Right ventricle myocardium inferior (tissue), 1 donor: Measurements from ENCODE around the gene FAM217B. TPM values are rescaled to one million over a fixed set of nuclear protein-coding genes. Genes with fewer than 3 reads are reported as not detected.
A peak's percentile ranks its signal among the peaks of the same experiment; 100 is the strongest.

Experiments
- ATAC-seq: fragments of 200-7000 bp; cut with Tn5 transposase; one replicate; pipeline ENCODE4 v1.9.1; 2020; ENCODE audit warnings: mild to moderate bottlenecking, moderate library complexity
- DNase-seq: peaks from one replicate; pipeline ENCODE4 v3.0.0; 2021; ENCODE audit errors: missing footprints
- intact Hi-C: fragments of 100-400 bp; cut with DNase I; formaldehyde crosslinking; loops from one replicate; pipeline ENCODE4 v1.11.0; 2022
- total RNA-seq: library from RNA; stranded (reverse); fragmentation: NEBNext Ultra II Directional; extraction: Animal tissue kit (Norgen Biotek cat#: 25700); gene quantifications from one replicate; pipeline ENCODE4 v1.2.1, GENCODE V29; 2021
- donor health status: DM: no; HTN: yes; CAD: no; lungs with severe emphysema.

The FAM217B gene
- total RNA-seq, 1 donor from 2014 or later: 40.5 TPM

GRCh38 chr20:59935457-59936185, 4.6 kb upstream of the FAM217B start:
- DNase-seq (no peak), ATAC-seq (no peak)
- intact Hi-C loops: loop anchor here (10.0 kb wide), 1 partner anchor 151 kb away; no protein-coding TSS in a partner anchor

- DNase-seq: no peak
- no peak for ATAC-seq
- intact Hi-C loops: loop anchor here (10.0 kb wide), 1 partner anchor 152 kb away; no protein-coding TSS in a partner anchor
Measured at GRCh38 chr20:59936409-59936808, 3.8 kb upstream of the FAM217B start.

GRCh38 chr20:59937150-59937549, 3.0 kb upstream of the FAM217B start:
- DNase-seq (no peak), ATAC-seq (no peak)
- intact Hi-C loops: loop anchor here (10.0 kb wide), 1 partner anchor 152 kb away; no protein-coding TSS in a partner anchor

DNA sequence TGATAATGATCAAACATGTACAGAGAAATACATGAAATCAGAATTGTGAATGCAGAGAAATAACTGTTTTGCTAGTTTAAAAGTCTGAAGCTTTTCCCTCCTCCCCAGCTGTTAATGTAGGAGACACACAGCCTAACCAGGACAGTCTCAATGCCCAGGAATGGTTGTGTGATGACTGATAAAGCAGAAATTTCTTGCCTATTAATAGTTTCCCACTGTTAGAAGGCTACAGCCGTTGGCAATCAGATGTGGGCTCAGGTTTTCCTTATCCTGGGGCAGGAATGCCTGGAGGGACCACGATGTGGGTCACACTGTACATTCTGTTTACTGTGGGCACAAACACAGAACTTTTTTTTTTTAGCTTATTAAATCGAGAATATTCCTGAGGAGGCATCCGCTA, 2.0 kb upstream of the FAM217B start:
- no peak for DNase-seq
- no peak for ATAC-seq
- intact Hi-C loops: loop anchor here (10.0 kb wide), 1 partner anchor 153 kb away; no protein-coding TSS in a partner anchor

GRCh38 chr20:59938696-59939051, 1.5 kb upstream of the FAM217B start:
- DNase-seq (no peak), ATAC-seq (no peak)
- intact Hi-C loops: loop anchor here (10.0 kb wide), 1 partner anchor 154 kb away; no protein-coding TSS in a partner anchor

GRCh38 chr20:59939052-59939878, 924 bp upstream of the FAM217B start:
- ATAC-seq (peak; percentile 14), DNase-seq (no peak)
- intact Hi-C loops: loop anchor here (10.0 kb wide), 1 partner anchor 154 kb away; no protein-coding TSS in a partner anchor

DNA sequence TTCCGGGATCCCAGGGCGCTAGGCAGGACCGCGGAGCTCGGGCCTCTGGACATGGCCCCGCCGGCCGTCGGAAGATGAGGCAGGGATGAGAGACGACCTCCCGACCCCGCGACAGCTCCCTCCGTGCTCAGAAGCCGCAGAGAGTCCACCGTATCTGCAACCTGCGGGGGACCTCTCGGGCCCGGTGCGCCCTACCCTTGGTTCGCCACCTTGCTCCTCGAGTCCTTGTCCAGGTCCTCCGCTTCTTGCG, 385 bp upstream of the FAM217B start:
- intact Hi-C loops: loop anchor here (10.0 kb wide), 2 partner anchors 155 to 265 kb away; no protein-coding TSS in a partner anchor
- DNase-seq (no peak), ATAC-seq (no peak)

DNA sequence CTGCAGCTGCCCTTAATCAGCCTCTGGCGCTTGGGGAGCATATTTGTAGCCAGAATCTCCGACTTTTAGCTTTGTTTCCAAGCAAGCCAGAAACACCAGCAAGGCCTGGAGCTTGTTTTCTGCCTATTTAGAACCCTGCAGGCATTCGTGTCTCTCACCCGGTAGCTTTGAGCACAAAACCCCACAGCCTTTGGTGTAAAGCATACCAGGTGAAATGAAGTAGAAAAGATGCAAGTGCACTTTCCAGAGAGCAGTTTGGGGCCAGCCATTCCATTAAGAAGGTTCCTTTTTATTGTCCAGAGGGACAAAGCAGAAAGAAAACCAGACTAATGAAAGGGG, 736 bp downstream of the FAM217B start:
- DNase-seq (no peak), ATAC-seq (no peak)
- intact Hi-C loops: loop anchor here (10.0 kb wide), 1 partner anchor 264 kb away; no protein-coding TSS in a partner anchor

- ATAC-seq: no peak
- DNase-seq: no peak
- intact Hi-C loops: loop anchor here (10.0 kb wide), 1 partner anchor 263 kb away; no protein-coding TSS in a partner anchor
Measured at GRCh38 chr20:59942245-59942644, 2.1 kb downstream of the FAM217B start.

- DNase-seq: no peak
- intact Hi-C loops: loop anchor here (5.0 to 10.0 kb wide), 2 partner anchors 113 to 260 kb away; no protein-coding TSS in a partner anchor
- no peak for ATAC-seq
Measured at GRCh38 chr20:59944726-59945125, 4.5 kb downstream of the FAM217B start.

GRCh38 chr20:59945175-59945574, 5.0 kb downstream of the FAM217B start:
- intact Hi-C loops: loop anchor here (5.0 to 10.0 kb wide), 2 partner anchors 112 to 260 kb away; no protein-coding TSS in a partner anchor

DNA sequence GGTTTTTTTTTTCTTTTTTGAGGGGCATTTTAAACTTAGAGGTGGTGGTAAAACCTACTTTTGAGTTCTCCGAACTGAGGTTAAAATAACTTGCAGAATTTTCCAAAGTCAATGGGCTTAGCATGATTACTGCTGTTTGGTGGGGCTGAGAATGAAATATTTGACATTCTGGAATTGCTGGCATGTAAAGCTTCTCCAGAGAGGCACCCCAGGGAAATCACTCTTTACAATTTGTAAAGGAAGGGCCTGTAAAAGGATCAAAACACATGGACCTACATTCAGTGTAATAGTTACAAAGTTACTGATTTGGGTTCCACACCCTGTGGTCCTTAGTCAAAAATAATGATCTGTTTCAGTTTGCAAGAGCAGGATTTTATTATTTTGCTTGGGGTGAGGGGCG, 5.5 kb downstream of the FAM217B start:
- intact Hi-C loops: loop anchor here (5.0 to 10.0 kb wide), 2 partner anchors 112 to 259 kb away; no protein-coding TSS in a partner anchor

More at GRCh38 chr20:59945175-59945574, 5.0 kb downstream of the FAM217B start:
- DNase-seq (no peak), ATAC-seq (no peak)

DNA sequence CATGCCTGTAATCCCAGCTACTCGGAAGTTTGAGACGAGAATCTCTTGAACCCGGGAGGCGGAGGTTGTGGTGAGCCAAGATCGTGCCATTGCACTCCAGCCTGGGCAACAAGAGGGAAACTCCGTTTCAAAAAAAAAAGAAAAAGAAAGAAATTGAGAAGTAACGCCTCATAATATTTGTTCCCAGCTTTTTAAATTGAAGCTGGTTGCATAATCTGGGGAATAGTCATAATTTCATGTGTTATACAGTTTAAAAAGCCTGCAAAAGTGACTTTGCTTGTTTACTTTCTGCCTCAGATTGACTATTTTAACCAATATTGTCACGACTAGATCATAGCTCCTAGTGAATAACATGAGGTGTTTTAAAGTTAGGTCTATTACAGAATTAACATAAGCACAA, 7.2 kb downstream of the FAM217B start:
- DNase-seq (no peak), ATAC-seq (no peak)
- intact Hi-C loops: loop anchor here (5.0 to 10.0 kb wide), 2 partner anchors 110 to 257 kb away; no protein-coding TSS in a partner anchor

More for the DNA sequence above, 5.5 kb downstream of the FAM217B start:
- ATAC-seq: no peak
- DNase-seq: no peak

- ATAC-seq (no peak), DNase-seq (no peak)
- intact Hi-C loops: loop anchor here (5.0 to 10.0 kb wide), 2 partner anchors 109 to 257 kb away; no protein-coding TSS in a partner anchor
Measured at GRCh38 chr20:59948212-59948611, 8.0 kb downstream of the FAM217B start.

- intact Hi-C loops: loop anchor here (5.0 to 10.0 kb wide), 2 partner anchors 108 to 256 kb away; no protein-coding TSS in a partner anchor
- ATAC-seq (no peak), DNase-seq (no peak)
Measured at GRCh38 chr20:59948828-59949720, 8.9 kb downstream of the FAM217B start.

DNA sequence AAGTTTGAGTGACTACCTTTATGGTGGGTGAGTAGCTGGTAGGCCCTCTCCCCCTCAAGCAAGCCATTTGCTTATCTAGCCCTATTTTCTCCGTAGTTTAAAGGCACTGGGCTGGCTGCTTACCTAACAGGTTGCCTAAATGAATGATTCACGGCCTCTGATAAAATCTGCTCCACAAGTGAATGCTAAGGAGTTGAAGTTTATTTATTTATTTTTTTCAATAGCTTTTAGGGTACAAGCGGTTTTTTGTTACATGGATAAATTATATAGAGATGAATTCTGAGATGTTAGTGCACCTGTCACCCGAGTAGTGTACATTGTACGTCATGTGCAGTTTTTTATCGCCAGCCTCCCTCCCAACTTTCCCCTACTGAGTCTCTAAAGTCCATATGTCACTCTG, 9.7 kb downstream of the FAM217B start:
- DNase-seq (no peak), ATAC-seq (no peak)
- intact Hi-C loops: loop anchor here (5.0 to 10.0 kb wide), 2 partner anchors 107 to 255 kb away; no protein-coding TSS in a partner anchor

GRCh38 chr20:59954718-59955117, 14.5 kb downstream of the FAM217B start:
- DNase-seq (no peak), ATAC-seq (no peak)
- intact Hi-C loops: no loop called here

GRCh38 chr20:59955131-59955796, 15.1 kb downstream of the FAM217B start:
- ATAC-seq: no peak
- DNase-seq: no peak
- intact Hi-C loops: no loop called here
